ENCODE data around the gene CRACR2B. TPM values are rescaled to one million over a fixed set of nuclear protein-coding genes. Genes with fewer than 3 reads are reported as not detected.
A peak's percentile ranks its signal among the peaks of the same experiment; 100 is the strongest.

CRACR2B gene
- total and polyA plus RNA-seq, 2 of the 8 experiments (the other 6 are each of a cell fraction or from before 2014, with no cell fraction given) = 18.2 to 26.4 TPM

- no peak overlapping the region for H2BK15ac ChIP-seq (ENCODE audit: low read length)
- no peak overlapping the region for H3K4me2 ChIP-seq (ENCODE audit: insufficient read depth in 1 of 2, low read depth in 2 of 2, low read length in 2 of 2)
Measured at GRCh38 chr11:813072-813455, 14.7 kb upstream of the CRACR2B start.

More at GRCh38 chr11:813072-813455, 14.7 kb upstream of the CRACR2B start:
- no peak overlapping the region for H3K18ac ChIP-seq (ENCODE audit: extremely low read depth, low read length)
- H3K9me3 ChIP-seq (ENCODE audit: insufficient read depth in 2 of 2, low read depth in 1 of 2, low read length in 1 of 2) = no peaks in the 10 kb centered on the region
- H3K9ac ChIP-seq (replicated peaks in 1 of 4; ENCODE audit: extremely low read depth in 1 of 4, low read depth in 3 of 4, low read length in 3 of 4) = no peak overlapping the region
- no peak overlapping the region for H2AFZ ChIP-seq (ENCODE audit: low read length)
- CTCF ChIA-PET (ENCODE audit: partially characterized antibody) = interaction anchor here (0.6 to 2.2 kb wide), 2 partner anchors 20 to 22 kb away, joined by 3 to 5 read pairs; no protein-coding TSS in a partner anchor
- TF ChIP-seq JUN (IDR thresholded peaks at IDR 0.05; ENCODE audit: low read depth, low read length) (no peak), CREB1 (IDR thresholded peaks at IDR 0.05) (no peak), POLR2AphosphoS5 (IDR thresholded peaks at IDR 0.05; ENCODE audit: low read depth, low read length) (peak; percentile 49; the same call in 1 of the 2 replicates)
- TF ChIP-seq, protein P1, sequence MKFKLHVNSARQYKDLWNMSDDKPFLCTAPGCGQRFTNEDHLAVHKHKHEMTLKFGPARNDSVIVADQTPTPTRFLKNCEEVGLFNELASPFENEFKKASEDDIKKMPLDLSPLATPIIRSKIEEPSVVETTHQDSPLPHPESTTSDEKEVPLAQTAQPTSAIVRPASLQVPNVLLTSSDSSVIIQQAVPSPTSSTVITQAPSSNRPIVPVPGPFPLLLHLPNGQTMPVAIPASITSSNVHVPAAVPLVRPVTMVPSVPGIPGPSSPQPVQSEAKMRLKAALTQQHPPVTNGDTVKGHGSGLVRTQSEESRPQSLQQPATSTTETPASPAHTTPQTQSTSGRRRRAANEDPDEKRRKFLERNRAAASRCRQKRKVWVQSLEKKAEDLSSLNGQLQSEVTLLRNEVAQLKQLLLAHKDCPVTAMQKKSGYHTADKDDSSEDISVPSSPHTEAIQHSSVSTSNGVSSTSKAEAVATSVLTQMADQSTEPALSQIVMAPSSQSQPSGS (IDR thresholded peaks at IDR 0.05; ENCODE audit: low read length) = peak; percentile 36; the same call in 1 of the 2 replicates
- H3K4me3 ChIP-seq (ENCODE audit: extremely low read depth in 1 of 4, insufficient read depth in 2 of 4, low read depth in 3 of 4, low read length in 4 of 4) = no peak overlapping the region
- H2AK5ac ChIP-seq (ENCODE audit: low read depth, low read length) = no peak overlapping the region
- no peak overlapping the region for H2BK120ac ChIP-seq (replicated peaks; ENCODE audit: low read depth, low read length)
- H2BK12ac ChIP-seq (ENCODE audit: low read depth, low read length) = no peak overlapping the region
- H3K23me2 ChIP-seq (ENCODE audit: low read depth, low read length) = peaks cover 5% of the 10 kb centered on the region; the same call in 1 of the 2 replicates
- no peak overlapping the region for H4K5ac ChIP-seq (ENCODE audit: insufficient read length, low read depth, low read length)
- peaks cover 16 to 29% (median 26%) of the 10 kb centered on the region in 4 experiments for H3K36me3 ChIP-seq (ENCODE audit: control insufficient read depth in 2 of 4, insufficient read depth in 4 of 4, low read length in 3 of 4)
- peaks cover 10 to 22% of the 10 kb centered on the region in 2 experiments for H4K20me1 ChIP-seq (replicated peaks in 1 of 2; ENCODE audit: control insufficient read depth in 1 of 2, insufficient read depth in 2 of 2, low read length in 2 of 2)
- DNase-seq (ENCODE audit: low read depth in 1 of 2, low spot score in 2 of 2) (no peak), FAIRE-seq (no peak)
- H2BK20ac ChIP-seq (ENCODE audit: low read length) = no peak overlapping the region
- no peak overlapping the region for H3K23ac ChIP-seq (ENCODE audit: insufficient read length)
- H3K79me1 ChIP-seq (ENCODE audit: low read depth, low read length) = no peaks in the 10 kb centered on the region
- peak overlapping the region; percentile 29 for H3K4ac ChIP-seq (replicated peaks; ENCODE audit: insufficient read length, low read depth, low read length)
- no peaks in the 10 kb centered on the region for H3K27me3 ChIP-seq (replicated peaks in 1 of 4; ENCODE audit: control insufficient read depth in 3 of 4, extremely low read depth in 1 of 4, insufficient read depth in 3 of 4, low read length in 3 of 4)
- peaks cover 7 to 32% of the 10 kb centered on the region in 2 experiments; a peak in 3 of 4 replicates for H3K79me2 ChIP-seq (ENCODE audit: control insufficient read depth in 1 of 2, insufficient read depth in 2 of 2, low read length in 2 of 2)
- POLR2A ChIA-PET (ENCODE audit: partially characterized antibody) = interaction anchor here (0.7 to 53.0 kb wide), 12 partner anchors 2 to 277 kb away, joined by 3 to 1917 read pairs (median 4); partner anchors contain the start of genes CD151, CEND1, CRACR2B and GATD1
- H3K14ac ChIP-seq (ENCODE audit: insufficient read length) = no peak overlapping the region
- H2BK5ac ChIP-seq (ENCODE audit: low read depth, low read length) = no peak overlapping the region; the same call in 1 of the 2 replicates
- H4K91ac ChIP-seq (replicated peaks; ENCODE audit: insufficient read length, low read length) = no peak overlapping the region
- WGBS, 2 experiments (ENCODE audit: extremely low coverage in 1 of 2, insufficient coverage in 1 of 2, insufficient read length in 1 of 2, insufficient replicate concordance in 2 of 2, low coverage in 1 of 2, low lambda C conversion rate in 2 of 2, missing lambda C conversion rate in 1 of 2) = 91% methylated on average over 6 of the region's 6 CpGs; no CpG with 5 or more reads in 1 of the 2 experiments
- H3K56ac ChIP-seq (replicated peaks; ENCODE audit: insufficient read length, low read depth, low read length) = no peak overlapping the region
- peaks cover 0 to 9% (median 2%) of the 10 kb centered on the region in 4 experiments; a peak in 3 of 7 replicates for H3K4me1 ChIP-seq (replicated peaks in 1 of 4; ENCODE audit: control insufficient read depth in 3 of 4, insufficient read depth in 4 of 4, low read length in 3 of 4)
- no peak overlapping the region for H3K27ac ChIP-seq (ENCODE audit: low read depth, low read length)
- H4K8ac ChIP-seq (ENCODE audit: extremely low read depth, insufficient read depth, low read length) = no peak overlapping the region; the same call in 1 of the 2 replicates

All from H1 (cell line).